Tibial nerve (tissue), 4 donors: ENCODE measurements around the gene DUS2.

Experiments used
- EP300 ChIP-seq, 2 donors: sonication (generic); formaldehyde crosslinking; IDR thresholded peaks; one replicate each; pipeline ENCODE4 v1.6.1; 2017; ENCODE audit warnings: antibody characterized with exemption in 2 of 2, mild to moderate bottlenecking in 1 of 2
- POLR2A ChIP-seq, 2 donors: fragments of 450-650 bp; IDR thresholded peaks; one replicate each; pipeline ENCODE4 v1.6.1; 2017; ENCODE audit warnings: antibody characterized with exemption in 2 of 2, mild to moderate bottlenecking in 2 of 2, moderate library complexity in 2 of 2
- TF ChIP-seq, protein P1 (sequence below), 5 experiments: fragments of 200-600 bp in 3 of 5; fragments of 450-650 bp in 2 of 5; sonication (generic) in 3 of 5; IDR thresholded peaks; one replicate each; pipeline ENCODE4 v1.5.1; 2016 to 2019; ENCODE audit warnings: antibody characterized with exemption in 5 of 5, mild to moderate bottlenecking in 3 of 5, moderate library complexity in 2 of 5

GRCh38 chr16:68033101-68033500 lies 10.0 kb downstream of the DUS2 start:
- TF ChIP-seq, protein P1, sequence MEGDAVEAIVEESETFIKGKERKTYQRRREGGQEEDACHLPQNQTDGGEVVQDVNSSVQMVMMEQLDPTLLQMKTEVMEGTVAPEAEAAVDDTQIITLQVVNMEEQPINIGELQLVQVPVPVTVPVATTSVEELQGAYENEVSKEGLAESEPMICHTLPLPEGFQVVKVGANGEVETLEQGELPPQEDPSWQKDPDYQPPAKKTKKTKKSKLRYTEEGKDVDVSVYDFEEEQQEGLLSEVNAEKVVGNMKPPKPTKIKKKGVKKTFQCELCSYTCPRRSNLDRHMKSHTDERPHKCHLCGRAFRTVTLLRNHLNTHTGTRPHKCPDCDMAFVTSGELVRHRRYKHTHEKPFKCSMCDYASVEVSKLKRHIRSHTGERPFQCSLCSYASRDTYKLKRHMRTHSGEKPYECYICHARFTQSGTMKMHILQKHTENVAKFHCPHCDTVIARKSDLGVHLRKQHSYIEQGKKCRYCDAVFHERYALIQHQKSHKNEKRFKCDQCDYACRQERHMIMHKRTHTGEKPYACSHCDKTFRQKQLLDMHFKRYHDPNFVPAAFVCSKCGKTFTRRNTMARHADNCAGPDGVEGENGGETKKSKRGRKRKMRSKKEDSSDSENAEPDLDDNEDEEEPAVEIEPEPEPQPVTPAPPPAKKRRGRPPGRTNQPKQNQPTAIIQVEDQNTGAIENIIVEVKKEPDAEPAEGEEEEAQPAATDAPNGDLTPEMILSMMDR (IDR thresholded peaks at IDR 0.05), result no peak
- TF ChIP-seq POLR2A (IDR thresholded peaks at IDR 0.05), result no peak
- no peak for TF ChIP-seq EP300 (IDR thresholded peaks at IDR 0.05)
